HPDE6-E6E7 (cell line): ENCODE measurements around the gene PSMG3.

ENCODE experiments used
- DNase-seq: peaks from one replicate; pipeline ENCODE4 v3.0.0; 2011; ENCODE audit warnings: missing footprints; ENCODE audit errors: extremely low spot score

PSMG3 gene

DNA sequence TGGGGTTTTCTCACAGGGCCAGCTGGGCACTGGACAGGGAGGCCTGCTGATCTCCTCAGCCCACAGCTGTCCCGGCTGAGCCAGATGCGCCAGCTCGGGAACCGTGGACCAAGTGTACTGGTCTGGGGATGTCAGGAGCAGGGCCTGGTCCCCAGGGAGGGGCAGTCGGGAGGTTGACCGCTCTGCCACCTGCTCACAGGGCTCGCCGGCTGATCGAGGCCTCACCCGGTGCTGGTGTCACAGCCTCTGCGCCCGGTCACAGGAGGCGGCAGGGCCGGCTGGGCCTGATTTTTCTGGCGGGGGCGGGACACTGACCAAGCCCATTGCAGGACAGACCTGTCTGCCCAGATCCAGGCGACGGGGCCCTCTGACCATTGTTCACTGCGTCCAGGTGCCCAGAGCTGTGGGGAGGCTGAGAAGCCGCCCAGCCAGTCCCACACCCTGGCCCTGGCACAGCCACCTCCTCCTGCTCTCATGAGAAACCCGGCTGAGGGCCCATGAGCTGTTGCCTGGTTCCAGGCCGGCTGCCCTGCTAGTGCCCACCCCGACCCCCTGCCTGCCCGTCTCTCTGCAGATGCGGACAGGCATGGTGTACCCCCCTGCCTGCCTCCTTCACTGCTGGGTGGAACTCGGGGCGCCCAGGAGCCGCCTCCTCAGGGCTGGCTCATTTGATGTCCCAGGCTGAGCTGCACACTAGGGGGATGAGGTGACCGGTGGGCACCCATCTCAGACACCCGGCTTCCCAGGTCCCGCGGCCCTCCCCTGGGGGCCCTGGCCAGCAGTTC, 10.8 kb downstream of the PSMG3 start:
- no peak for DNase-seq

DNA sequence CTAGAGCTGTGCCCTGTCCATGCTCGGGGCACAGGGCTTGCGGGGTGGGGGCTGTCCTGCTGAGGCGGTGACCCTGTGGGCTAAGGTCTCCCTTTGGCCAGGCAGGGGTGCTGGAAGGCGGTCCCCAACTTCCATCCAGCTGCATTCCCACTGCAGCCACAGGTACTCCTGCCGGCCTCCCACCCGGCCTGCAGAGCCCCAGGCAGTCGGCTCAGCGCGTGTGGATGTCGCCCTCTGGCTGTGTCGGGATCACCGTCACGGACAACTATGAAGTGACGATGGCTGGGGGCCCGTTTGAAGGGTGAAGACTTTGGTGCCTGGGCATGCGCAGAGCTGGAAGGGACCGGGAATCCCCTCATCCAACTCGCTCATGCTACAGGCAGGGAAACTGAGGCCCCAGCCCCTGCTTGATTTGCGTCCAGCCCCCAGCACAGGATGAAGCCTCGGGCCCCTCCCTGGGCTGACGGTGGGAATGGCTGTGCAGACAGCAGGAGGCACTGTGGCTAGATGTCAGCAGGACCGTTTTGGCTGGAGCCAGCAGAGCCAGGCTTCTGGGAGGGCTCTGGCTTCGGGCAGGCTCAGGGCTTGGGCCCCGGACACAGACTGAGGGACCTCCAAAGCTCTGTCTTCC, 11.5 kb downstream of the PSMG3 start:
- DNase-seq = no peak

GRCh38 chr7:1557771-1558170, 12.1 kb downstream of the PSMG3 start:
- no peak for DNase-seq

DNA sequence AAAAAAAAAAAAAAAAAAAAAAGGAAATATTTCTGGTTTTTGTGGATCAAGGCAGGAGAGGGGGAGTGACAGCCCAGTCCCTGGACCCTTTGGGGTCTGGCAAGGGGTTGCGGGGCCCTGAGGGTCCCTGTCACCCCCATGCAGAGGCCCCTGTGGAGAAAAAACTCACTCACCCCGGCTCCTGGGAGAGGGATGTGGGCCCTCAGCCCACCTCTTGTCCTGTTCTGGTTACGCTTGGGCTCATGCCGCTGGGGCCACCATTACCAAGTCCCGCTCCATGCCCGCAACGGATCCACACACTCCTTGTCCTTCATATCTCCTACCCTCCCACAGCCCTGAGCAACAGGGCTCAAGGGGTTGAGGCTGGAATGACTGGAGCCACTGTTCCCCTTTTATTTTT, 12.8 kb downstream of the PSMG3 start:
- DNase-seq = no peak

DNA sequence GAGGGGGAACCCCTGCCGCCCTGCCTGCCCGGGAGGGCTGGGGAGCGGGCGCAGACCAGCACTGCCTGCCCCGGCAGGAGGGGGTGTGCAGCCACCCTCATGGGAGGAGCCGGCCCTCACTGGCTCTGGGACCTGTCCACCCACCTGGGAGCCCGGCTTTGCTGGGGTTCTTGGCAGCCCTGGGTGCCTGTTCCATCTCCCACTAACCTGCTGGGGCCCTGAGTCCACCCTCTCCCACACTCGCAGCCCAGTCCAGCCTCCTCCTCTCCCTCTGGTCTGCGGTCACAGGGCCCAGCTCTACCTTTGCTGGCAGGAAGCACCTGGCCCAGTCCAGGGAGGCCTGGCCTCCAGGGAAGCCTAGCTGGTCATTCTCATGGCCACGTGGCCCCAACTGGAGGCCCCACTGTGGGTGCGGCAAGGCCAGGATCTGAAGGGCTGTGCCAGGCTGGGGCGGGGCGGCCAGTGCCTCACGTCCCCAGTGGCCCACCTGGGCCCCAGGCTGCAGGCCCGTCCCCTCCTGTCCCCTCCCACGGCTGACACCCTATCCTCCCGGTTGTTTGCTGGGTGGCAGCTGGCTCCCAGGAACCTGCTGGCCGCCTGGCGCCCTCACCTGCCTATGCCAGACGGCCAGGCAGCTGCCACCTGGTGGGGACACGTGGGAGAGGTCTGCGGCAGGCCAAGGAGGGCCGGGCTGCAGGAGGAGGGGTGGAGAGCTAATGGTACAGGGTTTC, 13.9 kb downstream of the PSMG3 start, which contains the start of gene TMEM184A:
TMEM184A (minus strand) TSS at position 393 of the 731 bp plus-strand sequence. CDS start 721 bp downstream, outside the sequence.
- peak; percentile 81 for DNase-seq

DNA sequence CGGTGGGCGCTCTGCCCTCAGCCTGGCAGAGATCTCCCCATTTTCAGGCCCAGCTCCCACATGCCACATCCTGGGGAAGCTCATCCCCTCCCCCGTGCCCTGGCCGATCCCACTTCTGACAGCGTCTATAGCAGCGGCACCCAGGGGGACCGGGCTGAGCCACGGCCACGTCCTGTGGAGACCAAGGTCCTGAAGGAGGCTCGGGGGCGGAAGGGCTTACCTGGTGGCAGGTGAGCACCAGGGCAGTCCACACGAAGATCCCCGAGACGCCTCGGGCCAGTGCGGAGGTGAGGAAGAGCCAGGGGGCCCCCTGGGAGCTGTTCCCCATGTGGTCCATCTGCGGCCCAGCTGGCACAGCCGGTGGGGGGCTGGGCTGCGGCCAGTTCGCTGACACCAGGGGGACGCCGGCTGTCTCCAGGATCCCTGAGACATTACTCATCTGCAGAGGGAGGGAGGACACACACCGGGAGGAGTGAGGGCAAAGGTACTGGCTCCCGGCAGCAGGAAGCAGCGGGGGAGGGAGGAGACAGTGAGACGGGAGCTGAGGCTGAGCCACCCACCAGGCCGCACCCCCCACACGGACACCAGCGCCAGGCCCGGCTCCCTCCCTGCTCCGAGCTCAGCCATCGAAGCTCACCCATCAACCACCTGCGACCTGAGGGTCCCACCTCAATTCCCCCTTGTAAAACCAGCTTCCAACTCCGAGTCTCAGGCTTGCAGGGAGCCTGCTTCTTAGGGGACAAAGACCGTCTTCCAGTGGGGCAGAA, 14.6 kb downstream of the PSMG3 start:
- DNase-seq = peak; percentile 98

DNA sequence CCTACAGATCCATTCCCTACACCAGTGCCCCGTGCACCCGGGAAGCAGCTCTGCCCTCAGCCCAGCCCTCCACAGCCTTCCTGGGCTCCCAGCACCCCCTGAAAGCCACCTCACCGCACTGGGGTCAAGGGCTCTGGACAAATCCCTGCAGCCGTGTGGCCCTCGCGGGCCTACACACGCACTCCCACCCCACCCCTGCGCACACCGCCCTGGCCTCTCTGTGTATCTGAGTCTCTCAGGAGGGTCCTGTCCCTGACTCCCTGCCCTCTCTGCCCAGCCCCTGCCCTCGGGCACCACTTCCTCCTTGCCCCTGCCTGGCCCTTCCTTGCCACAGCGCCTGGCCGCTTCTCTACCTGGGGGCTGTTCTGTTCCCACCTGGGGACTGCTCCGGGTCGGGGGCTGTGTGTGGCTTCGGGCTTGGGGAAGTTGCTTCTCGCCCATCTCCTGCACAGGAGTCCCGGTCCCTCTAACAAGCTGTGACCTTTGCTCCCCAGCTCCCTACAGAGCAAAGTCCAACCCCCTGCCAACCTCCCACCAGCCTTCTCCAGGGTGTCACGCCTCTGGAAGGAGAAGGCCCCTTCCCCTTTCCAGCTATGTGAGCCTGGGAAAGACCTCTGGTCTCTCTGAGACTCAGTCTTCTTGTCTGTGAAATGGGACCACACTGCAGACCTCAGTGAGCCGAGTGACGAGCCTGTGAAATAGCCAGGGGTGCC, 15.3 kb downstream of the PSMG3 start:
- DNase-seq = no peak

DNA sequence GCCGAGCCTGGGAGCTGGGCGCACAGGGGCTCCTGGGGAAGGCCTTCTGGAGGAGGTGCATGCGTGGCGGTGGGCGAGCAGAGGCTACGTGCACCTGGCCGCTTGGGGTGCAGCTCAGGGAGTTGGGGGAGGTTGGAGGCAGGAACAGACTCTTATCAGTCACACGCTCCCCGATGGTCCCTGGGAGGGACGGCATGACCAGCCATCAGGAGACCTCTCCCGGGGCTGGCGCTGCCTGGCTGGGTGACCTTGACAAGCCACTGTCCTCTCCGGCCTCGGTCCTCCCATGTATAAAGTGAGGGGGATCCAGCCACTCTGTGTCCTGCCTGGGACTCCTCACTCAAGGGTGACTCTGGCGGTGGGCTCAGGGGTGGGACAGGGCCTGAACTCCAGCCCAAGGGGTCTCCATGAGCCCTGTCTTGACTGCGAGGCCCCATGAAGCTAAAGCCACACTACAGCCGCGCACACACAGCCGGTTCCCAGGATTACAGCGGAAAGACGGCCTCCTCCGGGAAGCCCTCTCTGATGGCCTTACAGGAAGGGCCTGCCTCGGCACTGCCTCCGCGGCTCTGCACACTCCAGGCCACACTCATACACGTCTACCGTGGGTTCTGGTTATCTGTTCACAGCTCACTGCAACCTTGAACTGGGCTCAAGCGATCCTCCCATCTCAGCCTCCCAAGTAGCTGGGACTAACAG, 16.2 kb downstream of the PSMG3 start:
- no peak for DNase-seq

GRCh38 chr7:1552200-1552599, 17.6 kb downstream of the PSMG3 start:
- no peak for DNase-seq

- DNase-seq = no peak
Measured at GRCh38 chr7:1550846-1551155, 19.0 kb downstream of the PSMG3 start.

DNA sequence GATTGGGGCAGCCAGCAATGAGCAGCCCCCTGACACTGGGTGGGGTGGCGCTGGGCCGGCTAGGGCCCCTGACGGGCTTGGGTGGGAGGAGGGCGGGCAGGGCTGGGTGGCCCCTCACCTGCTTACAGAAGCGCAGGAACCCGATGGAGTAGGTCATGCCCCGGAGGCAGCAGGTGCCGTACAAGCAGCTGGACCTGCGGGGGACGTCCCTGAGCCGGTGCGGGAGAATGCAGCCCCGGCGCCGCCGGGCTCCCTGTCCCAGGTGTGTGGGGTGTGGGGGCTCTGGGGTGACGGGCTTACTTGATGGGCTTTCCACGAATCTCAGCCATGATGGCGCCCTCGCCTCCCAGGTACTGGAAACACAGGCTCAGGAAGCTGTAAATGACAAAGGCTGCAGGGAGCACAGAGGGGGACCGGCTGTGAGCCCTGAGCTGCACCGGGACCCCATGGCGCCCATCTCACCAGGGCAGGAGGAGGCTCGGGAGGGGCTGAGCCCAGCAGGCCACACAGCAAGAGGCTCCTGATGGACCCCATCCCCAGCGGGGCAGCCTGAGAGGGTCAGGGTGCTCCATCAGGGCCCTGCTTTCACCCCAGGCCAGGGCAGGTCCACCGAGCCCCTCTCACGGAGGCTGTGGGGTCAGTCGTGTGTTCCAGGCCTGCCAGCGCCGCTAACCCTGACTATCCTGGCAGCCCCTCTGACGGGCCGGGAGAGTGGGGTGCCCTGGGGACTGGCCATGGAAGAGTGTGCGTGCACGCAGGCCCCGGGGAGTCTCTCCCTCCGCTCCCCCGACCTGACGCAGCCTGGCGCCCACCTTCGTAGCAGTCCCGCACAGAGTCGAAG, 19.6 kb downstream of the PSMG3 start:
- no peak for DNase-seq

- DNase-seq = no peak
Measured at GRCh38 chr7:1549357-1550004, 20.4 kb downstream of the PSMG3 start.

DNA sequence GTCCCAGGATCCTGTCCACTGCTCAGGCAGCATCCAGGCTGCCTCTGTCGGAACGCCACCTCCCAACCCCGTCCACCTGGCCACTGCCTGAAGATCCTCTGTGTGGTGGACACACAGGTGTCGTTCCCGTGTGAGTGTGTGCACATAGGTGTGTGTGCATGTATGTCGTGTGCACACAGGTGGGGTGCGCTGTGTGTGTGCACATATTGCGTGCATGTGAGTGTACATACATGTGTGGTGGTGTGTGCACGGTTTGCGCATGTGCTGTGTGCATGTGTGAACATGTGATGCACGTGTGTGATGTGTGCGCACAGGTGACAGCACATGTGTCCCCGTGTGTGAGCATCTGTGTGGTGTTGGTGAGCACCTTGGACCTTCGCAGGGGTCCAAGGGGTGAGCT, 20.9 kb downstream of the PSMG3 start:
- no peak for DNase-seq

- no peak for DNase-seq
Measured at GRCh38 chr7:1548438-1548831, 21.4 kb downstream of the PSMG3 start.

DNA sequence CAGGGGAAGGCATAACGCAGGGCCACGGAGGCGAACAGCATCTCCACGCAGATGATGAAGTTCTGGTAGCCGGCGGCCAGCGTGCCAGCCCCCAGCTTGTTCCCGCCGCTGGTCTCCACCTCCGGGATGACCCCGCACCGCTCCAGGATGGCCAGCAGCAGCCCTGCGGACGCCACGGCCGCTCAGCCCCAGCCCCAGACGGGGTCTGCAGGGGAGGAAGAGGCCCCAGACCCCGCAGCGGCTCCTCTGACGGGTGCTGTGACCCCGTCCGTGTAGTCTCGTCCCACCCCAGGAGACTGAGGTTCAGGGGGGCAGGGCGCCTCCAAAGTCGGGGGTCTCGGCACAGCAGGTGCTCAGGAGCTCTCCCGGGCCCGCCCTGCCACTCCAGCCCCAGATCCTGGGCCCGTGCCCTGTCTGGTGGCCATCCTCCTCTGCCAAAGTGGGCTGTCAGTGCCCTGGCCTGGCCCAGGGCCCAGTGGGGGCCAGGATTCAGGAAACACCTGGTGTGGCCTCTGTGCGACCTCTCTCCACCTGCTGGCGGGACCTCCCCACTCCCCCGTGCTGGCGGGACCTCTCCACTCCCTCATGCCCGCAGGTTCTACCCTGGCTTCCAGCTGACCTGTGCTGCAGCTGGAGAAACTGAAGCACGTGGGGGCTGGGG, 21.9 kb downstream of the PSMG3 start:
- no peak for DNase-seq

- DNase-seq = no peak
Measured at GRCh38 chr7:1546909-1547776, 22.7 kb downstream of the PSMG3 start.

DNA sequence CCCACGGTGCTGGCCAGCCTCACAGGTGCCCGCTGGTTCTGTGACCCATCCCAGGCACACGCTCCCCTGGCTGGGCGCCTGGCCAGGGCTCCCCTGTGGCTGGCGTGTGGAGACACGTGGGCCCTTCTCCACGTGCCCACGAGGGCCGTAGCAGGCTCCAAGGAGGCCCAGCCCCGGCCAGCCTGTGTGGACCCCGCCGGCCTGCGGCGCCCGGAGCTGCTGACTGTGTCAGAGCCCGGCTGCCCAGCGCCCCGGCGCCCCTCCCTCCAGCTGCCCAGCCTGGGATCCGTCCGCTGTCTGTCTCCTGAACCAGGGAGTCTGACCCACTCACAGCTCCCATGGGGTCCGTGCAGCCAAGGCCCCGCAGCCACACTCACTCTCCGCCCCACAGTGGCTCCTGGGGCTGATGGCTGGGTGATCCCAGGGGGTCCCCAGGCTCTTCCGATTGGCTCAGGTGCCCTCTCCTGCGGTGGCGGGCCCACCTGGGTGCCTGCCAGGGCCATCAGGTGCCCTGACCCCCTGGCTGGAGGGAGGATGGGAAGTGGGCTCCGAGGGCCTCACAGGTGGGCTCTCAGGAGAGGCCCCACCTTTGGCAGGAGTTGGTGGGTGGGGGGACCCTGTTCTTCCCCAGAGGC, 23.4 kb downstream of the PSMG3 start:
- DNase-seq = no peak
